GM21717 (cell line): ENCODE data around the gene ZMAT5.

Experiments used
- ATAC-seq: cut with Tn5 transposase; IDR thresholded peaks from one replicate; pipeline ENCODE4 v1.9.1; 2021; ENCODE audit warnings: mild to moderate bottlenecking, moderate library complexity; ENCODE audit not compliant: unreplicated experiment

ZMAT5 gene

GRCh38 chr22:29692327-29692640, 74.5 kb downstream of the ZMAT5 start:
- no peak for ATAC-seq

- no peak for ATAC-seq
Observed at GRCh38 chr22:29691636-29692326, 75.0 kb downstream of the ZMAT5 start.

GRCh38 chr22:29690476-29690875, 76.3 kb downstream of the ZMAT5 start:
- no peak for ATAC-seq

GRCh38 chr22:29689880-29690213, 77.0 kb downstream of the ZMAT5 start:
- ATAC-seq: no peak

- ATAC-seq: no peak
Observed at GRCh38 chr22:29689206-29689879, 77.5 kb downstream of the ZMAT5 start.

- no peak for ATAC-seq
Observed at GRCh38 chr22:29684244-29684643, 82.6 kb downstream of the ZMAT5 start.

GRCh38 chr22:29683536-29683935, 83.3 kb downstream of the ZMAT5 start:
- ATAC-seq: no peak
